GM12878 (cell line): ENCODE measurements around the gene HPCA. TPM values are rescaled to one million over a fixed set of nuclear protein-coding genes. Genes with fewer than 3 reads are reported as not detected.

Experiments used
- ATAC-seq: fragments of 200-7000 bp; cut with Tn5 transposase; 3 replicates; pipeline ENCODE4 v1.9.1; 2020; ENCODE audit warnings: mild to moderate bottlenecking, moderate library complexity
- BruUV-seq: library from RNA; stranded (reverse); fragments of 400-500 nt; replicated peaks from 2 replicates; lab custom pipeline; 2021; lab: Mats Ljungman, UMichigan
- CTCF ChIA-PET: fragments of 300-600 bp; sonication (Branson Sonifier 250); formaldehyde crosslinking; extraction: SDS; loops from one replicate; lab custom pipeline; 2021; ENCODE audit warnings: inconsistent platforms; lab: Yijun Ruan, JAX
- POLR2A ChIA-PET: fragments of 350-600 bp; formaldehyde crosslinking; extraction: SDS; loops from one replicate; lab custom pipeline; 2021; ENCODE audit warnings: inconsistent platforms; lab: Charles Lee
- RAD21 ChIA-PET: fragments of 300-600 bp; sonication (Branson Sonifier 250); formaldehyde crosslinking; loops from one replicate; lab custom pipeline; 2023; ENCODE audit warnings: antibody characterized with exemption; ENCODE audit not compliant: unreplicated experiment; lab: Charles Lee
- SMC1A ChIA-PET: fragments of 300-600 bp; sonication (Branson Sonifier 250); formaldehyde crosslinking; loops from one replicate; lab custom pipeline; 2023; ENCODE audit not compliant: unreplicated experiment, uncharacterized antibody; lab: Charles Lee
- DNase-seq: peaks from one replicate; pipeline ENCODE4 v3.0.0-alpha.2; 2011; ENCODE audit warnings: low read depth, low spot score
- FAIRE-seq: peaks from 3 replicates; lab custom pipeline; 2011; peaks lifted over from hg19 to GRCh38; lab: Jason Lieb, UNC
- H2AFZ ChIP-seq: 2 replicates; pipeline ENCODE4 v1.6.0; 2011; ENCODE audit warnings: low read depth, low read length, control low read depth; ENCODE audit not compliant: control insufficient read depth
- H3K27ac ChIP-seq: 2 replicates; pipeline ENCODE4 v1.5.1; 2011; ENCODE audit warnings: control low read depth; ENCODE audit not compliant: control insufficient read depth, insufficient read depth
- H3K27me3 ChIP-seq, 2 experiments: replicated peaks in 1 of 2; 2 replicates each; pipeline versions ENCODE4 v1.6.0 to v1.6.1; 2011; ENCODE audit warnings: low read length in 1 of 2; ENCODE audit not compliant: control insufficient read depth in 2 of 2, insufficient read depth in 2 of 2
- H3K36me3 ChIP-seq, 2 experiments: 2 replicates each; pipeline ENCODE4 v1.5.1; 2011; ENCODE audit warnings: low read length in 1 of 2; ENCODE audit not compliant: control insufficient read depth in 2 of 2, insufficient read depth in 2 of 2
- H3K4me1 ChIP-seq: 2 replicates; pipeline ENCODE4 v1.6.1; 2011; ENCODE audit warnings: mild to moderate bottlenecking, low read length, moderate library complexity, mixed read lengths; ENCODE audit not compliant: control insufficient read depth, insufficient read depth
- H3K4me2 ChIP-seq: 2 replicates; pipeline ENCODE4 v1.6.0; 2011; ENCODE audit warnings: control low read depth; ENCODE audit not compliant: control insufficient read depth, insufficient read depth
- H3K4me3 ChIP-seq: fragments of 200-600 bp; sonication (generic); 2 replicates; pipeline ENCODE4 v1.5.1; 2016
- H3K79me2 ChIP-seq: 2 replicates; pipeline ENCODE4 v1.6.0; 2011; ENCODE audit warnings: low read length; ENCODE audit not compliant: control insufficient read depth, insufficient read depth
- H3K9ac ChIP-seq: 2 replicates; pipeline ENCODE4 v1.8.0; 2011; ENCODE audit warnings: low read length, control low read depth, mixed read lengths; ENCODE audit not compliant: control insufficient read depth, insufficient read depth
- H3K9me3 ChIP-seq: replicated peaks from 3 replicates; pipeline ENCODE4 v1.5.1; 2011; ENCODE audit warnings: mild to moderate bottlenecking, low read length; ENCODE audit not compliant: control insufficient read depth, insufficient read depth
- H4K20me1 ChIP-seq: 2 replicates; pipeline ENCODE4 v1.6.0; 2011; ENCODE audit not compliant: control insufficient read depth, insufficient read depth
- BCL11A ChIP-seq: IDR thresholded peaks from 2 replicates; pipeline ENCODE4 v1.6.1; 2011; ENCODE audit warnings: low read depth, low read length
- BHLHE40 ChIP-seq, 2 experiments: fragments of 450-650 bp in 1 of 2; IDR thresholded peaks; 2 replicates each; pipeline ENCODE4 v1.6.1; 2011 to 2017; ENCODE audit warnings: low read depth in 2 of 2, borderline replicate concordance in 1 of 2, improper control_type of control experiment in 1 of 2, low read length in 1 of 2, mild to moderate bottlenecking in 1 of 2
- MEF2B ChIP-seq: fragments of 450-650 bp; IDR thresholded peaks from 2 replicates; pipeline ENCODE4 v1.6.1; 2018; ENCODE audit warnings: mild to moderate bottlenecking, moderate library complexity; ENCODE audit not compliant: partially characterized antibody, poor library complexity, severe bottlenecking
- MXI1 ChIP-seq: fragments of 150-350 bp; IDR thresholded peaks from 2 replicates; pipeline ENCODE4 v1.6.1; 2011; ENCODE audit warnings: low read depth, mild to moderate bottlenecking, inconsistent platforms, low read length, improper control_type of control experiment
- NBN ChIP-seq: fragments of 450-650 bp; IDR thresholded peaks from 2 replicates; pipeline ENCODE4 v1.6.1; 2016
- REST ChIP-seq: IDR thresholded peaks from 2 replicates; pipeline ENCODE4 v1.6.1; 2012; ENCODE audit warnings: mild to moderate bottlenecking, low read depth, low read length
- SREBF2 ChIP-seq: IDR thresholded peaks from 2 replicates; pipeline ENCODE4 v1.6.1; 2012; ENCODE audit warnings: mild to moderate bottlenecking, low read length
- STAT3 ChIP-seq: IDR thresholded peaks from 2 replicates; pipeline ENCODE4 v1.6.1; 2011; ENCODE audit warnings: low read depth, low read length, improper control_type of control experiment
- ZNF384 ChIP-seq: IDR thresholded peaks from 2 replicates; pipeline ENCODE4 v1.6.1; 2012; ENCODE audit warnings: low read depth, mild to moderate bottlenecking, low read length, improper control_type of control experiment, borderline replicate concordance
- ZNF622 ChIP-seq: fragments of 450-650 bp; IDR thresholded peaks from 2 replicates; pipeline ENCODE4 v1.6.1; 2017; ENCODE audit warnings: mild to moderate bottlenecking, inconsistent platforms
- WGBS: methylation state at CpG from one replicate; pipeline ENCODE4 v1.1.6; 2016; ENCODE audit warnings: low lambda C conversion rate; ENCODE audit not compliant: insufficient replicate concordance, insufficient coverage; ENCODE audit errors: missing lambda C conversion rate; 5-methylcytosine and 5-hydroxymethylcytosine counted together
- in situ Hi-C: fragments of 300-500 bp; cut with MboI; formaldehyde crosslinking; loops from 9 replicates; pipeline ENCODE4 v1.14.3; 2018; ENCODE audit warnings: mixed read lengths
- intact Hi-C: fragments of 100-400 bp; cut with micrococcal nuclease; formaldehyde crosslinking; loops from one replicate; pipeline ENCODE4 v1.14.2; 2022; ENCODE audit not compliant: unreplicated experiment
- polyA plus RNA-seq, 11 experiments: library from polyadenylated mRNA; depleted of rRNA in 4 of 11; unstranded in 6 of 11; stranded (reverse) in 5 of 11; fragments of >200 nt; fragmentation: Nextera tagmentation in 4 of 11; fragmentation: Illumina TruSeq in 1 of 11; extraction: Ambion mirVana in 4 of 11; extraction: Trizol in 1 of 11; gene quantifications; 1 replicate in 1 of 11; 2 replicates in 10 of 11; pipeline versions ENCODE4 v1.2.1 to v1.2.3, GENCODE V29; 2011 to 2016; ENCODE audit warnings: inconsistent platforms in 2 of 11, missing spikeins in 2 of 11, low read depth in 1 of 11
- total RNA-seq, 4 experiments: library from RNA; depleted of rRNA in 3 of 4; stranded (reverse); fragments of >200 nt in 3 of 4; fragmentation: Illumina TruSeq in 1 of 4; extraction: Trizol in 1 of 4; gene quantifications; 2 replicates each; pipeline versions ENCODE4 v1.2.1 to v1.2.3, GENCODE V29; 2013 to 2021
- TF ChIP-seq, protein P1 (sequence below): fragments of 450-650 bp; conservative IDR thresholded peaks from 2 replicates; pipeline ENCODE4 v1.6.1; 2017; ENCODE audit warnings: mild to moderate bottlenecking, moderate library complexity
- TF ChIP-seq, protein P2 (sequence below): fragments of 450-650 bp; formaldehyde crosslinking; IDR thresholded peaks from 2 replicates; pipeline ENCODE4 v1.4.0; 2020; ENCODE audit warnings: mild to moderate bottlenecking, moderate library complexity

HPCA gene
- total and polyA plus RNA-seq, 10 of the 15 experiments (the other 5 are each of a cell fraction or from before 2014, with no cell fraction given): 0.11 TPM; not detected in 9

- H3K36me3 ChIP-seq: no peaks in the 10 kb centered on the region
- BruUV-seq: no TSS peak
- SMC1A ChIA-PET: interaction anchor here (1.3 kb wide), 1 partner anchor 15 kb away, joined by 3 read pairs; no protein-coding TSS in a partner anchor
- intact Hi-C loops (no loop called here), in situ Hi-C loops (no loop called here)
- H4K20me1 ChIP-seq: no peaks in the 10 kb centered on the region
- H3K79me2 ChIP-seq: no peaks in the 10 kb centered on the region
- no peak overlapping the region for H3K4me2 ChIP-seq
- CTCF ChIA-PET: interaction anchor here (0.6 to 1.6 kb wide), 3 partner anchors 17 to 40 kb away, joined by 3 to 9 read pairs (median 8); no protein-coding TSS in a partner anchor
- RAD21 ChIA-PET: no interaction called here
- no peak overlapping the region for H3K27ac ChIP-seq
- no peak overlapping the region for H2AFZ ChIP-seq
- ATAC-seq: peak; percentile 68
- no peak for FAIRE-seq
- no peak overlapping the region for H3K4me3 ChIP-seq
- H3K9me3 ChIP-seq: no peaks in the 10 kb centered on the region; the same call in 2 of the 3 replicates
- no peak for DNase-seq
- POLR2A ChIA-PET: no interaction called here
- no peaks in the 10 kb centered on the region for H3K27me3 ChIP-seq
- no peaks in the 10 kb centered on the region; the same call in 1 of the 2 replicates for H3K4me1 ChIP-seq
- WGBS: 55% methylated on average over 12 of the region's 12 CpGs
- no peak overlapping the region for H3K9ac ChIP-seq
- TF ChIP-seq ZNF622 (no peak), NBN (no peak), ZNF384 (no peak), REST (no peak), MEF2B (peak; percentile 45), STAT3 (no peak), BHLHE40 (IDR thresholded peaks at IDR 0.05; ENCODE audit: borderline replicate concordance in 1 of 2, low read depth in 2 of 2, low read length in 1 of 2) (peak; percentile 29 to 38; a peak in 1 of 4 replicates), SREBF2 (no peak), BCL11A (peak; percentile 84), MXI1 (no peak)
- TF ChIP-seq, protein P1, sequence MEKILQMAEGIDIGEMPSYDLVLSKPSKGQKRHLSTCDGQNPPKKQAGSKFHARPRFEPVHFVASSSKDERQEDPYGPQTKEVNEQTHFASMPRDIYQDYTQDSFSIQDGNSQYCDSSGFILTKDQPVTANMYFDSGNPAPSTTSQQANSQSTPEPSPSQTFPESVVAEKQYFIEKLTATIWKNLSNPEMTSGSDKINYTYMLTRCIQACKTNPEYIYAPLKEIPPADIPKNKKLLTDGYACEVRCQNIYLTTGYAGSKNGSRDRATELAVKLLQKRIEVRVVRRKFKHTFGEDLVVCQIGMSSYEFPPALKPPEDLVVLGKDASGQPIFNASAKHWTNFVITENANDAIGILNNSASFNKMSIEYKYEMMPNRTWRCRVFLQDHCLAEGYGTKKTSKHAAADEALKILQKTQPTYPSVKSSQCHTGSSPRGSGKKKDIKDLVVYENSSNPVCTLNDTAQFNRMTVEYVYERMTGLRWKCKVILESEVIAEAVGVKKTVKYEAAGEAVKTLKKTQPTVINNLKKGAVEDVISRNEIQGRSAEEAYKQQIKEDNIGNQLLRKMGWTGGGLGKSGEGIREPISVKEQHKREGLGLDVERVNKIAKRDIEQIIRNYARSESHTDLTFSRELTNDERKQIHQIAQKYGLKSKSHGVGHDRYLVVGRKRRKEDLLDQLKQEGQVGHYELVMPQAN: no peak
- TF ChIP-seq, protein P2, sequence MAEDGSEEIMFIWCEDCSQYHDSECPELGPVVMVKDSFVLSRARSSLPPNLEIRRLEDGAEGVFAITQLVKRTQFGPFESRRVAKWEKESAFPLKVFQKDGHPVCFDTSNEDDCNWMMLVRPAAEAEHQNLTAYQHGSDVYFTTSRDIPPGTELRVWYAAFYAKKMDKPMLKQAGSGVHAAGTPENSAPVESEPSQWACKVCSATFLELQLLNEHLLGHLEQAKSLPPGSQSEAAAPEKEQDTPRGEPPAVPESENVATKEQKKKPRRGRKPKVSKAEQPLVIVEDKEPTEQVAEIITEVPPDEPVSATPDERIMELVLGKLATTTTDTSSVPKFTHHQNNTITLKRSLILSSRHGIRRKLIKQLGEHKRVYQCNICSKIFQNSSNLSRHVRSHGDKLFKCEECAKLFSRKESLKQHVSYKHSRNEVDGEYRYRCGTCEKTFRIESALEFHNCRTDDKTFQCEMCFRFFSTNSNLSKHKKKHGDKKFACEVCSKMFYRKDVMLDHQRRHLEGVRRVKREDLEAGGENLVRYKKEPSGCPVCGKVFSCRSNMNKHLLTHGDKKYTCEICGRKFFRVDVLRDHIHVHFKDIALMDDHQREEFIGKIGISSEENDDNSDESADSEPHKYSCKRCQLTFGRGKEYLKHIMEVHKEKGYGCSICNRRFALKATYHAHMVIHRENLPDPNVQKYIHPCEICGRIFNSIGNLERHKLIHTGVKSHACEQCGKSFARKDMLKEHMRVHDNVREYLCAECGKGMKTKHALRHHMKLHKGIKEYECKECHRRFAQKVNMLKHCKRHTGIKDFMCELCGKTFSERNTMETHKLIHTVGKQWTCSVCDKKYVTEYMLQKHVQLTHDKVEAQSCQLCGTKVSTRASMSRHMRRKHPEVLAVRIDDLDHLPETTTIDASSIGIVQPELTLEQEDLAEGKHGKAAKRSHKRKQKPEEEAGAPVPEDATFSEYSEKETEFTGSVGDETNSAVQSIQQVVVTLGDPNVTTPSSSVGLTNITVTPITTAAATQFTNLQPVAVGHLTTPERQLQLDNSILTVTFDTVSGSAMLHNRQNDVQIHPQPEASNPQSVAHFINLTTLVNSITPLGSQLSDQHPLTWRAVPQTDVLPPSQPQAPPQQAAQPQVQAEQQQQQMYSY: no peak
These were observed 29.7 kb downstream of the HPCA start for GRCh38 chr1:32915766-32916706.
